ENCODE data around the gene STAB1. TPM values are rescaled to one million over a fixed set of nuclear protein-coding genes. Genes with fewer than 3 reads are reported as not detected.

Gene STAB1
- total and polyA plus RNA-seq, 2 experiments from 2014 or later, result 0.90 to 1.9 TPM

DNA sequence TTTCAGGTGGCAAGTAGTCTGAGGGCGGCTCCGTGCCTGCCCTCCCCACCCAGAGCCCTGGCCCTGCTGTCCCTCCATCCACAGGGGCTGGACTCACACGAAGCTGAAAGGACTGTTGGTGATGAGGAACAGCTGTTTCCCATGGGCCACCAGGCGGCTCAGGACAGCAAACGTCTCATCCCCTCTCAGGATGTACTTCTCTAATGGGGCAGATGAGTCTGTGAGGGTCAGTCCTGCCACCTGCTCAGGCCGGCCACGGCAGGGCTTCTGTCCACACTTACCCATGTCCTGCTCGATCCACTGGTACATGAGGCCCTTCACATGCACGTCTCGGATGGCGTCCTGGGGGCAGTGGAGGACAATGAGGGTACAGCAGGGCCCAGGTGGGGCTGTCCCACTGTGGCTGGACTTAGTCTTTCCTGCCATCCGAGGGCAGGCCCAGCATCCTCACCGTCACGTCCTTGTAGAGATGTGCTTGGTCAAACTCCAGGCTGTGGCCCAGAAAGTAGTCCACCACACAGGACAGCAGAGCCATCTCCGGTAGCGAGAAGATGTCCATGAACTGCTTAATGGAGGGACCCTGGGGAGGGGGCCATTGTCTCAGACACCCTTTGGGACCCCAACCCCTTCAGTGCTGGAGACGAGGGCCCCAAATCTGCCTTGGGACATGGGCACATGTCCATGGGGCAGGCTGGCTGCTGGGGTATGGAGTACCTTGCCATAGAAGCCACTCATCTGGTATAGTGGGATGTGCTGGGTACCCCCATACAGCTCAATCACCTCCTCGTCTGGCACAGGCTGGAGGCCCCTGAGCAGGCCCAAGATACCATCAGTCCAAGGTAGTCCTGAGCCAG lies 32.8 kb downstream of the STAB1 start:
- H3K4me3 Mint-ChIP-seq, result no peak overlapping the region
- Histone ChIP-seq H3K4me2 (no peak overlapping the region), H4K20me1 (replicated peaks; ENCODE audit: insufficient read depth) (peaks cover 16% of the 10 kb centered on the region), H3F3A (replicated peaks; ENCODE audit: low read depth) (no peaks in the 10 kb centered on the region), H3K79me2 (replicated peaks; ENCODE audit: insufficient read depth) (peaks cover 31% of the 10 kb centered on the region), H3K9me2 (ENCODE audit: insufficient read depth) (no peaks in the 10 kb centered on the region), H3K4me3 (no peak overlapping the region), H3K4me1 (ENCODE audit: insufficient read depth) (peaks cover 13% of the 10 kb centered on the region), H2AFZ (no peak overlapping the region), H3K36me3 (ENCODE audit: insufficient read depth) (peaks cover 10% of the 10 kb centered on the region; the same call in 1 of the 2 replicates), H3K27me3 (ENCODE audit: insufficient read depth) (no peaks in the 10 kb centered on the region), H3K27ac (ENCODE audit: low read depth) (no peak overlapping the region)
- H3K27ac Mint-ChIP-seq, result no peak overlapping the region
- H3K9me3 Mint-ChIP-seq, result no peaks in the 10 kb centered on the region
- H3K36me3 Mint-ChIP-seq (ENCODE audit: low read depth), result peaks cover 53% of the 10 kb centered on the region
- peaks cover 8% of the 10 kb centered on the region for H3K27me3 Mint-ChIP-seq (ENCODE audit: insufficient read depth, low read depth, poor library complexity)
- TF ChIP-seq NANOG (IDR thresholded peaks at IDR 0.05; ENCODE audit: borderline replicate concordance), result no peak
- no peak for TF ChIP-seq JUNB (IDR thresholded peaks at IDR 0.05; ENCODE audit: unreplicated experiment)
- TF ChIP-seq, protein P1, sequence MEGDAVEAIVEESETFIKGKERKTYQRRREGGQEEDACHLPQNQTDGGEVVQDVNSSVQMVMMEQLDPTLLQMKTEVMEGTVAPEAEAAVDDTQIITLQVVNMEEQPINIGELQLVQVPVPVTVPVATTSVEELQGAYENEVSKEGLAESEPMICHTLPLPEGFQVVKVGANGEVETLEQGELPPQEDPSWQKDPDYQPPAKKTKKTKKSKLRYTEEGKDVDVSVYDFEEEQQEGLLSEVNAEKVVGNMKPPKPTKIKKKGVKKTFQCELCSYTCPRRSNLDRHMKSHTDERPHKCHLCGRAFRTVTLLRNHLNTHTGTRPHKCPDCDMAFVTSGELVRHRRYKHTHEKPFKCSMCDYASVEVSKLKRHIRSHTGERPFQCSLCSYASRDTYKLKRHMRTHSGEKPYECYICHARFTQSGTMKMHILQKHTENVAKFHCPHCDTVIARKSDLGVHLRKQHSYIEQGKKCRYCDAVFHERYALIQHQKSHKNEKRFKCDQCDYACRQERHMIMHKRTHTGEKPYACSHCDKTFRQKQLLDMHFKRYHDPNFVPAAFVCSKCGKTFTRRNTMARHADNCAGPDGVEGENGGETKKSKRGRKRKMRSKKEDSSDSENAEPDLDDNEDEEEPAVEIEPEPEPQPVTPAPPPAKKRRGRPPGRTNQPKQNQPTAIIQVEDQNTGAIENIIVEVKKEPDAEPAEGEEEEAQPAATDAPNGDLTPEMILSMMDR (conservative IDR thresholded peaks at IDR 0.05; ENCODE audit: low read depth in 2 of 2), result no peak
- TF ChIP-seq POLR2AphosphoS5 (IDR thresholded peaks at IDR 0.05; ENCODE audit: low read depth), result no peak
- no peak for TF ChIP-seq ZNF331 (CRISPR knock-in tag; IDR thresholded peaks at IDR 0.05; ENCODE audit: low read depth)
- no peak for TF ChIP-seq ZNF114 (CRISPR knock-in tag; IDR thresholded peaks at IDR 0.05)
- no peak for TF ChIP-seq CREB1 (CRISPR knock-in tag; IDR thresholded peaks at IDR 0.05; ENCODE audit: low read depth)
- no peak for TF ChIP-seq STAT1 (IDR thresholded peaks at IDR 0.05; ENCODE audit: unreplicated experiment)
- no peak for ATAC-seq
- peaks cover 10% of the 10 kb centered on the region; the same call in 2 of the 3 replicates for H3K4me1 Mint-ChIP-seq
- DNase-seq (ENCODE audit: low spot score), result no peak

DNA sequence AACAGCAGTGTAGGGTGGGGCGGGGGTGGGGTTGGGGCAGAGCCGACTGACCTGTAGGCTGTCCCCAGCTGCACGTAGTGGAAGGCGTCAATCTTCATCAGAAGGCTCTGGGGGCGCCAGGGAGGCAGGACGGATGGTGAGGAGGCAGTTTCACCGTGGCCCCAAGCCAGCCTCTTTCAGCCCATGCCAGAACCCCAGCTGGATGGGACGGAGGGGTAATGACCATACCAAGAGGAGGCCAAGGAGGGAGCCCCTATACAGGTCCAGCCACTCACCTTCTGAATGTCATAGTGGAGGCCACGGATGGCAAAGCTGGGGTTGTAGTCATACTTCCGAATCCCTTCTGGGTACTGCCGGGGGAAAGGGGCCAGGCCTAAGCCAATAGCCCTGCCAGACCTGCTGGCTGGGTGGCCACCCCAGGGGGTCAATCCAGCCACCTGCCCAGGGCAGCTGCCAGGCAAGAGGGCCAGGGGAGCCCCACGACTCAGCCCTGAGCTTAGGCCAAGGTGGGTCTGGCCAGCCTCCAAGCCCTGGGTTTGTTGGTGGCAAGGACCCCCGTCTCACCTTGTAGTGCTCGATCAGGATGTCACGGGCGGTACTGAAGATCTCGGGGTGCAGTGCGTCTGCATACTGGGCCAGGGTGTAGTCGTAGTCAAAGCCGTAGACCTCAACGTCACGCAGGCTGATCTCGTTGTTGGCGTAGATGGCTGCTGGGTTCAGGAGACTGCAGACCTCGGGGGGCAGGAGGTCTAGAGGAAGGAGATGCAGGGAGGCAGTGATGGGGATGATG lies 33.6 kb downstream of the STAB1 start:
- Mint-ChIP-seq H3K4me3 (no peak overlapping the region), H3K4me1 (peaks cover 10% of the 10 kb centered on the region; the same call in 2 of the 3 replicates), H3K36me3 (ENCODE audit: low read depth) (peaks cover 52% of the 10 kb centered on the region), H3K9me3 (no peaks in the 10 kb centered on the region), H3K27ac (no peak overlapping the region), H3K27me3 (ENCODE audit: insufficient read depth, low read depth, poor library complexity) (peaks cover 8% of the 10 kb centered on the region)
- ATAC-seq, result no peak
- Histone ChIP-seq H3K4me2 (no peak overlapping the region), H3K27ac (ENCODE audit: low read depth) (no peak overlapping the region), H3K36me3 (ENCODE audit: insufficient read depth) (peaks cover 10% of the 10 kb centered on the region; the same call in 1 of the 2 replicates), H3K27me3 (ENCODE audit: insufficient read depth) (no peaks in the 10 kb centered on the region), H3F3A (replicated peaks; ENCODE audit: low read depth) (no peaks in the 10 kb centered on the region), H2AFZ (no peak overlapping the region), H3K4me3 (no peak overlapping the region), H3K9me2 (ENCODE audit: insufficient read depth) (no peaks in the 10 kb centered on the region), H3K4me1 (ENCODE audit: insufficient read depth) (peaks cover 13% of the 10 kb centered on the region), H3K79me2 (replicated peaks; ENCODE audit: insufficient read depth) (peaks cover 31% of the 10 kb centered on the region), H4K20me1 (replicated peaks; ENCODE audit: insufficient read depth) (peaks cover 16% of the 10 kb centered on the region)
- TF ChIP-seq, protein P1 (conservative IDR thresholded peaks at IDR 0.05; ENCODE audit: low read depth in 2 of 2), result 0 out of 4 replicates have a peak, but pooled peaks of 1 of the 2 experiments have one; percentile 12
- TF ChIP-seq ZNF331 (CRISPR knock-in tag; IDR thresholded peaks at IDR 0.05; ENCODE audit: low read depth), result no peak
- TF ChIP-seq EZH2phosphoT487 (IDR thresholded peaks at IDR 0.05; ENCODE audit: unreplicated experiment), result no peak
- no peak for TF ChIP-seq STAT1 (IDR thresholded peaks at IDR 0.05; ENCODE audit: unreplicated experiment)
- DNase-seq (ENCODE audit: low spot score), result no peak
